T1000 (cell line): ENCODE results near the gene IARS1.

Experiments used
- DNase-seq: peaks from one replicate; lab custom pipeline; 2025; ENCODE audit warnings: mixed read lengths; lab: John Stamatoyannopoulos, UW

IARS1 gene

GRCh38 chr9:92295240-92295790, 1.8 kb upstream of the IARS1 start:
- DNase-seq: no peak

- DNase-seq: no peak
These were observed 790 bp upstream of the IARS1 start for GRCh38 chr9:92294297-92294676.

GRCh38 chr9:92293075-92293354, 482 bp downstream of the IARS1 start:
- no peak for DNase-seq

GRCh38 chr9:92292338-92293074, 991 bp downstream of the IARS1 start:
- no peak for DNase-seq

GRCh38 chr9:92291577-92291976, 1.9 kb downstream of the IARS1 start:
- DNase-seq: no peak

- DNase-seq: no peak
These were observed 2.6 kb downstream of the IARS1 start for GRCh38 chr9:92290785-92291429.

GRCh38 chr9:92289708-92290390, 3.6 kb downstream of the IARS1 start:
- no peak for DNase-seq

GRCh38 chr9:92279302-92279701, 14.2 kb downstream of the IARS1 start:
- no peak for DNase-seq

GRCh38 chr9:92278110-92278509, 15.4 kb downstream of the IARS1 start:
- DNase-seq: no peak

- no peak for DNase-seq
These were observed 17.0 kb downstream of the IARS1 start for GRCh38 chr9:92276331-92277032.

- no peak for DNase-seq
These were observed 18.0 kb downstream of the IARS1 start for GRCh38 chr9:92275541-92275940.

- DNase-seq: no peak
These were observed 23.0 kb downstream of the IARS1 start for GRCh38 chr9:92270511-92270910.

- DNase-seq: no peak
These were observed 27.0 kb downstream of the IARS1 start for GRCh38 chr9:92266486-92266885.

GRCh38 chr9:92265154-92265553, 28.3 kb downstream of the IARS1 start:
- DNase-seq: no peak

GRCh38 chr9:92263131-92263530, 30.4 kb downstream of the IARS1 start:
- DNase-seq: no peak

GRCh38 chr9:92257327-92257726, 36.2 kb downstream of the IARS1 start:
- no peak for DNase-seq

GRCh38 chr9:92254381-92255337, 38.8 kb downstream of the IARS1 start:
- no peak for DNase-seq

- no peak for DNase-seq
These were observed 39.8 kb downstream of the IARS1 start for GRCh38 chr9:92253656-92254055.

GRCh38 chr9:92247981-92248380, 45.5 kb downstream of the IARS1 start:
- no peak for DNase-seq

- DNase-seq: no peak
These were observed 46.2 kb downstream of the IARS1 start for GRCh38 chr9:92247296-92247695.
